Panc1 (cell line): Measurements from ENCODE around the gene AP2B1. TPM values are rescaled to one million over a fixed set of nuclear protein-coding genes. Genes with fewer than 3 reads are reported as not detected.
A peak's percentile ranks its signal among the peaks of the same experiment; 100 is the strongest.

ENCODE experiments used
- ATAC-seq: fragments of 200-7000 bp; cut with Tn5 transposase; 2 replicates; pipeline ENCODE4 v1.9.1; 2020; ENCODE audit warnings: mild to moderate bottlenecking, moderate library complexity
- BruUV-seq: library from RNA; stranded (reverse); fragments of 400-500 nt; replicated peaks from 2 replicates; lab custom pipeline; 2021; lab: Mats Ljungman, UMichigan
- CTCF ChIA-PET: fragments of 300-600 bp; sonication (Branson Sonifier 250); formaldehyde crosslinking; loops from one replicate; lab custom pipeline; 2022; ENCODE audit warnings: antibody characterized with exemption; lab: Charles Lee
- POLR2A ChIA-PET: fragments of 300-600 bp; sonication (Branson Sonifier 250); formaldehyde crosslinking; loops from one replicate; lab custom pipeline; 2022; ENCODE audit warnings: antibody characterized with exemption; lab: Charles Lee
- DNase-seq: peaks from one replicate; pipeline ENCODE4 v3.0.0-alpha.2; 2010; ENCODE audit warnings: low read depth, low spot score
- H3K27ac ChIP-seq: 2 replicates; pipeline ENCODE4 v1.5.1; 2011; ENCODE audit warnings: mild to moderate bottlenecking, low read length, inconsistent platforms
- H3K27me3 ChIP-seq: fragments of 200-500 bp; sonication (Bioruptor generic); 2 replicates; pipeline ENCODE4 v1.6.0; 2014; ENCODE audit warnings: low read length, inconsistent platforms; ENCODE audit not compliant: control insufficient read depth, insufficient read depth
- H3K36me3 ChIP-seq: fragments of 200-500 bp; sonication (Bioruptor generic); 2 replicates; pipeline ENCODE4 v1.5.1; 2014; ENCODE audit warnings: inconsistent platforms, mild to moderate bottlenecking, low read length, moderate library complexity; ENCODE audit not compliant: control insufficient read depth, insufficient read depth
- H3K4me1 ChIP-seq: 2 replicates; pipeline ENCODE4 v1.5.1; 2011; ENCODE audit warnings: inconsistent platforms, mild to moderate bottlenecking, low read length, moderate library complexity; ENCODE audit not compliant: control insufficient read depth, insufficient read depth
- H3K4me3 ChIP-seq, 2 experiments: 2 replicates each; pipeline ENCODE4 v1.5.1; 2011 to 2012; ENCODE audit warnings: low read depth in 2 of 2, low read length in 2 of 2, mild to moderate bottlenecking in 2 of 2, inconsistent platforms in 1 of 2, moderate library complexity in 1 of 2
- H3K9me3 ChIP-seq: fragments of 200-500 bp; sonication (Bioruptor generic); 2 replicates; pipeline ENCODE4 v1.5.1; 2014; ENCODE audit warnings: low read depth, mild to moderate bottlenecking, inconsistent platforms, low read length, moderate library complexity; ENCODE audit not compliant: control insufficient read depth, insufficient read depth
- CTCF ChIP-seq: fragments of 450-650 bp; IDR thresholded peaks from 2 replicates; pipeline ENCODE4 v1.5.1; 2017; ENCODE audit warnings: mild to moderate bottlenecking
- POLR2AphosphoS5 ChIP-seq: IDR thresholded peaks from 2 replicates; pipeline ENCODE4 v1.6.1; 2012; ENCODE audit warnings: mild to moderate bottlenecking, low read depth, low read length, moderate library complexity
- REST ChIP-seq, 2 experiments: IDR thresholded peaks; 2 replicates each; pipeline ENCODE4 v1.6.1; 2011 to 2012; ENCODE audit warnings: low read depth in 2 of 2, control low read depth in 1 of 2, low read length in 1 of 2, mild to moderate bottlenecking in 1 of 2, moderate library complexity in 1 of 2; ENCODE audit not compliant: insufficient read depth in 1 of 2
- SIN3A ChIP-seq: IDR thresholded peaks from 2 replicates; pipeline ENCODE4 v1.6.1; 2012; ENCODE audit warnings: low read depth, mild to moderate bottlenecking, low read length, moderate library complexity, borderline replicate concordance; ENCODE audit not compliant: insufficient read depth
- TCF7L2 ChIP-seq: IDR thresholded peaks from 2 replicates; pipeline ENCODE4 v1.6.1; 2011; ENCODE audit warnings: mild to moderate bottlenecking, low read depth, low read length, inconsistent platforms
- in situ Hi-C: cut with HindIII; loops from 2 replicates; pipeline ENCODE4 v1.10.0; 2016; ENCODE audit warnings: low sequenced_read_pairs, low pct_unique_long_range_greater_than_20kb
- intact Hi-C: fragments of 100-400 bp; cut with micrococcal nuclease; formaldehyde crosslinking; loops from one replicate; pipeline ENCODE4 v1.10.0; 2022; ENCODE audit not compliant: unreplicated experiment
- total RNA-seq: library from RNA; stranded (reverse); gene quantifications from one replicate; pipeline ENCODE4 v1.2.1, GENCODE V29; 2021; ENCODE audit not compliant: unreplicated experiment

Gene AP2B1
- total RNA-seq, 1 experiment from 2014 or later = 446 TPM

GRCh38 chr17:35586569-35587073, 501 bp upstream of the AP2B1 start:
- Histone ChIP-seq H3K9me3 (no peaks in the 10 kb centered on the region), H3K27me3 (no peaks in the 10 kb centered on the region), H3K27ac (peak overlapping the region; percentile 97), H3K36me3 (peaks cover under 1% of the 10 kb centered on the region; the same call in 1 of the 2 replicates), H3K4me3 (peak overlapping the region; percentile 71 to 95), H3K4me1 (peaks cover 17% of the 10 kb centered on the region)
- no peak for ATAC-seq
- BruUV-seq = TSS peak; percentile 98
- intact Hi-C loops (no loop called here), in situ Hi-C loops (no loop called here)
- POLR2A ChIA-PET = interaction anchor here (0.5 to 1.6 kb wide), 3 partner anchors 8 to 24 kb away, joined by 3 to 5 read pairs (median 4); partner anchors contain the start of gene PEX12
- no peak for DNase-seq
- CTCF ChIA-PET = interaction anchor here (0.6 kb wide), 1 partner anchor 18 kb away, joined by 3 read pairs; no protein-coding TSS in a partner anchor
- TF ChIP-seq SIN3A (no peak), CTCF (no peak), POLR2AphosphoS5 (no peak), TCF7L2 (no peak), REST (IDR thresholded peaks at IDR 0.05; ENCODE audit: insufficient read depth in 1 of 2, low read depth in 2 of 2, low read length in 1 of 2) (no peak)

GRCh38 chr17:35588196-35588920, 1.2 kb downstream of the AP2B1 start:
- peaks cover 25% of the 10 kb centered on the region for H3K4me1 ChIP-seq
- intact Hi-C loops = no loop called here
- H3K4me3 ChIP-seq = peak overlapping the region; percentile 71 to 95
- no peaks in the 10 kb centered on the region for H3K27me3 ChIP-seq
- DNase-seq = peak; percentile 85
- peak; percentile 71 for ATAC-seq
- H3K36me3 ChIP-seq = peaks cover 5% of the 10 kb centered on the region
- ChIA-PET POLR2A (interaction anchor here (0.6 to 1.3 kb wide), 4 partner anchors 9 to 138 kb away, joined by 3 to 4 read pairs (median 4); no protein-coding TSS in a partner anchor), CTCF (no interaction called here)
- peak overlapping the region; percentile 97 for H3K27ac ChIP-seq
- no peaks in the 10 kb centered on the region for H3K9me3 ChIP-seq
- no TSS peak for BruUV-seq
- in situ Hi-C loops = no loop called here
- peak; percentile 76 for TF ChIP-seq POLR2AphosphoS5
- TF ChIP-seq REST (IDR thresholded peaks at IDR 0.05; ENCODE audit: insufficient read depth in 1 of 2, low read depth in 2 of 2, low read length in 1 of 2) = no peak
- TF ChIP-seq TCF7L2 = no peak
